Right cardiac atrium (tissue), 5 donors: ENCODE measurements around the gene PTPA. TPM values are rescaled to one million over a fixed set of nuclear protein-coding genes. Genes with fewer than 3 reads are reported as not detected.
A peak's percentile ranks its signal among the peaks of the same experiment; 100 is the strongest.

Experiments
- ATAC-seq, 2 donors: fragments of 200-7000 bp; cut with Tn5 transposase; one replicate each; pipeline versions ENCODE4 v1.8.0 to v1.9.1; 2020; ENCODE audit warnings: moderate library complexity in 2 of 2, mild to moderate bottlenecking in 1 of 2
- DNase-seq, 3 donors: peaks; one replicate each; pipeline ENCODE4 v3.0.0-alpha.2; 2020
- H3K27ac ChIP-seq: one replicate; pipeline ENCODE4 v1.5.1; 2013; ENCODE audit warnings: mild to moderate bottlenecking, low read length, control low read depth, moderate library complexity
- H3K27me3 ChIP-seq: one replicate; pipeline ENCODE4 v1.6.1; 2013; ENCODE audit not compliant: control insufficient read depth, insufficient read depth
- H3K4me1 ChIP-seq: one replicate; pipeline ENCODE4 v1.6.1; 2013; ENCODE audit warnings: low read length; ENCODE audit not compliant: control insufficient read depth, insufficient read depth
- H3K4me3 ChIP-seq: one replicate; pipeline ENCODE4 v1.5.1; 2013; ENCODE audit warnings: low read length, control low read depth
- H3K9me3 ChIP-seq: one replicate; pipeline ENCODE4 v1.6.1; 2013; ENCODE audit warnings: low read length; ENCODE audit not compliant: control insufficient read depth
- WGBS: extraction: QIAGEN DNeasy Blood & Tissue Kit; methylation state at CpG from one replicate; pipeline ENCODE4 v1.1.7; 2013; 5-methylcytosine and 5-hydroxymethylcytosine counted together
- intact Hi-C, 4 donors: fragments of 100-400 bp; cut with DNase I; formaldehyde crosslinking; loops; one replicate each; pipeline versions ENCODE4 v1.11.0 to v1.14.0; 2022 to 2023
- polyA plus RNA-seq: library from polyadenylated mRNA; stranded (reverse); fragments of 200-250 nt; gene quantifications from one replicate; pipeline ENCODE4 v1.2.3, GENCODE V29; 2013
- total RNA-seq, 4 donors: library from RNA; stranded (reverse); fragmentation: NEBNext Ultra II Directional; extraction: Animal tissue kit (Norgen Biotek cat#: 25700); gene quantifications; one replicate each; pipeline ENCODE4 v1.2.1, GENCODE V29; 2021
- donor health status: healthy with polysubstance abuse.
- donor health status: DM: no; HTN: yes; CAD: no.
- donor health status: DM: no; HTN: no; CAD: no.
- donor health status: DM: no; HTN: yes; CAD: no; lungs with severe emphysema.
- donor health status: DM: yes; HTN: yes; CAD: no.

Gene PTPA
- total and polyA plus RNA-seq, 5 donors: 115 to 170 (median 147) TPM

DNA sequence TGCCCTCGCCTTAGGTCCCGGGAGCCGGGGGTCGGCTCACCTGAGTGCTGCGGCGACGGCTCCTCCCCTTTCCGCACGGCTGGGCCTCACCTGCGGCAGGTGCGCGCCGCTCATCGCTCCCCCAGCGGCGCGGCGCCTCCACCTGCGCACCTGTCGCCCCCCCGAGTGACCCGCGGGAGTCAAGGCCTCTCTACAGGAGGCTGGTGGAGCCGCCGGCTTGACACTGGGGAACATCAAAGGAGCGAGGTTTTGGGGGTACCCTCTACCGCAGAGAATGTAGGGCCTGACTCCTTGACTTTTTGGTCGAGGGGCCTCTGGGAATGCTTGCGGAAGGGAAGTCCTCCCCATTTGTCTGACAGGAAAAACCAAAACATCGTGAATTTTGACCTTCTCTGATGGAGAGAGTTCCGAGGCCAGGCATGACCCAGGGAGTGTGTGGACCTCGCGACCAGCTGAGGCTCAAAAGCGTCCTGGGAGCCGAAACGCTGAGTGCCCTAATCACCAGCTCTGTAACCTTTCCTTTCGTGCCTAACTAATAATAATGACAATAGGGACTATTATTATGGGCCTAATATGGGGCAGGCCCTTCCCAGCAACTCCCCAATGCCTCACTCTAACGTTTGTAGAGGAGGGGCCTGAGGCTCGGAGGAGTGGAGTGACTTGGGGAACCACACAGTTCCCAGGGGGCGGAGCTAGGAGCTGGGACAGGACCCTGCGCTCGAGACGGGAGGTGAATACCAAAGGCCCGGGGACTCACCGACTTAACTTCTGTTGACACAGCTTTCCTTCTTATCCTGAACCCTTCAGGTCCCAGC is 67.6 kb downstream of the PTPA start:
- Histone ChIP-seq H3K27me3 (no peaks in the 10 kb centered on the region), H3K4me1 (no peaks in the 10 kb centered on the region), H3K9me3 (no peaks in the 10 kb centered on the region), H3K27ac (no peak overlapping the region), H3K4me3 (no peak overlapping the region)
- 22% methylated on average over 45 of the region's 45 CpGs for WGBS
- DNase-seq (peak in 2 of 3 donors; percentile 50 to 56), ATAC-seq (no peak)
- intact Hi-C loops: loop anchor here (5.0 to 10.0 kb wide), 6 partner anchors 41 to 436 kb away; no protein-coding TSS in a partner anchor

DNA sequence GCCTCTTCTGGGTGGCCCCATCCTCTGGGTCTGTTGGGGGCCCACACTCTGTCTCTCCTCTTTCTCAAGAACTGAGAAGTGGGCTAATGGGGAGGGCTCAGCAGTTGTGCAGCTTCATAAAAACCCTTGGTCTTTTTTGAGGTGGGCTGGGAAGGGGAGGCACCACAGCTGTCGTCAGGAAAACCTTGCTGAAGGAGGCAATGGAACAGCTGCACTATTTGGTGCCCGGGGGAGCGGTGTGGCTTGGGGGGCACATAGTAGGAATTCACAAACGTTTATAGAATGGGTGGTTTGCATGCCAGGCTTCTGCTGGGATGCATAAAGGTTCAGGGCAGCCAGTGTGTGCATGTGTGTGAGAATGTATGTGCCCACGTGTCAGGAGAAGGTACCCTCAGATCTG is 70.0 kb downstream of the PTPA start:
- WGBS: 80% methylated on average over 5 of the region's 5 CpGs
- no peak for ATAC-seq
- intact Hi-C loops: loop anchor here in 1 of 4 donors (5.0 kb wide), 1 partner anchor 141 kb away; no protein-coding TSS in a partner anchor

DNA sequence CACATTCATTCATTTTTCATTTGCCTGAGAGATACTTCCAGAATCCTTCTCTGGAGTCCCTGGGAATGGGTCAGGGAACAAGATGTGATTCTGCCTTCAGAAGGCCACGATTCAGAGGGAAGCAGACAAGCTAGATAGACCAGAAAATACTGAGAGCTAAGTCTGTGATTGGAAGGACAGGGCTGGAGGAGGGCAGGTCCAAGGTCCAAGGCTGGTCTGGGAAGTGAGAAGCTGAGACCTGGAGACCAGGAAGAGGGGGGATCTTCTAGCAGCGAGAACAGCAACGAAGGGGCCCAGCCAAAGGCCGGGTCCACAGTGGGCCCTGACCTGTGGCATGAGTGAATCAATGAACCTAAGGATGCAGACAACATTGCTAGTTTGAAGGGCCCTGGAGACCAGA is 70.9 kb downstream of the PTPA start:
- Histone ChIP-seq H3K27me3 (no peaks in the 10 kb centered on the region), H3K27ac (no peak overlapping the region), H3K9me3 (no peaks in the 10 kb centered on the region), H3K4me1 (no peaks in the 10 kb centered on the region), H3K4me3 (no peak overlapping the region)
- DNase-seq (peak in 1 of 3 donors; percentile 5), ATAC-seq (no peak)
- intact Hi-C loops: loop anchor here in 1 of 4 donors (5.0 kb wide), 1 partner anchor 140 kb away; no protein-coding TSS in a partner anchor
- 92% methylated on average over 4 of the region's 4 CpGs for whole genome bisulfite sequencing

More for the DNA sequence above, 70.0 kb downstream of the PTPA start:
- H3K27ac ChIP-seq: no peak overlapping the region
- no peaks in the 10 kb centered on the region for H3K9me3 ChIP-seq
- no peaks in the 10 kb centered on the region for H3K4me1 ChIP-seq
- no peak overlapping the region for H3K4me3 ChIP-seq
- no peaks in the 10 kb centered on the region for H3K27me3 ChIP-seq
- DNase-seq: peak in 2 of 3 donors; percentile 21 to 24

DNA sequence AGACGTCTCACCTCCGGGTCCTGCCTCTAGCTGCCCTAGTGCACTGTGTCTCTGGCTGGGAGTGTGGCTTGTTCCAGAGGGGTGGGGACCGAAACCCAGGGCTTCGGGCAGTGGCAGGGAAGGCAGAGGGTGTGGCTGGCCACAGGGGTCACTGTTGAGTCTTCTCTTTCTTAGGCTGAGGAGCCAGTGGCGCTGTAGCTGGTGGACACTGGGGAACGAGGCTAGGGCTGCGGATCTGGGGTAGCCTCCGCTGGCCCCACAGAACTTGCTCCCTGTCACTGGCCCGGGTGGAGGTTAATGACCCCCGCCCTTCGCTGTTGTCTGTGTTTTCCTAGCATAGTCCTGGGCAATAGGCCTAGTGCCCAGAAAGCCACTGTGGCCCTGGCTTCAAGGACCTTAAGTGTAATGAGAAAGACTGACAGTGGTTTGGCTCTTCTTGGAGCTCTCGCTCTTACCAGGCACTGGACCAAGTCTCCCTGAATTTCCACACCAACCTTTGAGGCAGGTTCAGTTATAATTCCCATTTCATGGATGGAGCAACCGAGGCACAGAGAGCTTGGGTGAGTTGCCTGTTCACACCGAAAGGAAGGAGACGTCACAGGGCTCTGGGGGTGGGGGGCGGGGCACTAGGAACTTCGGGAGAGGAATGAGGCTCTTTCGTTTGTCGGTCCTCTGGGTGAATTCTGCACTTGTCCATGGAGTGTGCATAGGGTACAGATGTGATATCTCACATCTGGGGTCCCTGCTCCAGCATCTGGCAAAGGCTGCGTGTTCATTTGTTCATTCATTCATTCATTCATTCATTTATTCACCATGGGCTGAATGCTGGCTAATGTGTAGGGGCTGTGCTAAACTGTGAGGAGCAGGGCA is 71.6 kb downstream of the PTPA start:
- WGBS: 66% methylated on average over 20 of the region's 20 CpGs
- peak; percentile 58 to 79 (median 76) for DNase-seq

DNA sequence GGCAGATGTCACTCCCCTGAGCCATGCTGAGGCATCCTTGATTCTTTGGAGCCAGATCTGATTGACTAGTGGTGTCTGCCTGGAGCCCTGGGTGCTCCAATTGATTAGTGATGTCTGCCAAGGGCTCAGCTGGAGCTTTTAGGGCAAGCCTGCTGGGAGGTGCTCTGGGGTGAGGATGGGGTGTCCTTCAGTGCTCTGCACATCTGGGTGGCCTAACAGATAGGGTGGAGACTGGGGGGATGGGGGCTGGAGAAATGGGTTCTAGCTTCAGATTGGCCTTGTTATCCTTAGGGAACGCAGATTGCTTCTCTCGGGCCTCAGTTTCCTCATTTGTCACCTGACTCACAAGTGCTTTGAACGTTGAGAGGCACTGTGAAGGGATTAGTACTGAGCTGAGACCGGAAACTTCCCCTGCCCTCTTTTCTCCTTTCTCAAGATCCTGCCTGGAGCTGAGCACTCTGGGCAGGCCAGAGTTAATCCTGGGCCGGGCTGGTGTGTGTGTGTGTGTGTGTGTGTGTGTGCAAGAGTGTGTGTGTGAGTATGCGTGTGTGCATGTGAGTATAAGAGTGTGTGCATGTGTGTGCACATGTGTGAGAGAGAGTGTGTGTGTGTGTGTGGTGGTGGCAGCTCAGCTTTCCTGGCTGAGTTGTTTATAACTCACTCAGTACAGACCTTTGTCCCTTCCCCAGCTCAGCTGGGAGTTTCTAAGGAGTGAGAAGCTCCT is 72.4 kb downstream of the PTPA start:
- ATAC-seq: no peak
- WGBS: 63% methylated on average over 6 of the region's 6 CpGs
- Histone ChIP-seq H3K4me3 (no peak overlapping the region), H3K9me3 (no peaks in the 10 kb centered on the region), H3K27ac (no peak overlapping the region), H3K27me3 (no peaks in the 10 kb centered on the region), H3K4me1 (no peaks in the 10 kb centered on the region)
- peak in 1 of 3 donors; percentile 37 for DNase-seq
- intact Hi-C loops: loop anchor here in 1 of 4 donors (5.0 kb wide), 1 partner anchor 139 kb away; no protein-coding TSS in a partner anchor

More for the DNA sequence above, 71.6 kb downstream of the PTPA start:
- H3K9me3 ChIP-seq: no peaks in the 10 kb centered on the region
- ATAC-seq: peak; percentile 2 to 11
- no peak overlapping the region for H3K4me3 ChIP-seq
- H3K4me1 ChIP-seq: no peaks in the 10 kb centered on the region
- H3K27ac ChIP-seq: no peak overlapping the region
- no peaks in the 10 kb centered on the region for H3K27me3 ChIP-seq
- intact Hi-C loops: loop anchor here in 1 of 4 donors (5.0 kb wide), 1 partner anchor 139 kb away; no protein-coding TSS in a partner anchor

DNA sequence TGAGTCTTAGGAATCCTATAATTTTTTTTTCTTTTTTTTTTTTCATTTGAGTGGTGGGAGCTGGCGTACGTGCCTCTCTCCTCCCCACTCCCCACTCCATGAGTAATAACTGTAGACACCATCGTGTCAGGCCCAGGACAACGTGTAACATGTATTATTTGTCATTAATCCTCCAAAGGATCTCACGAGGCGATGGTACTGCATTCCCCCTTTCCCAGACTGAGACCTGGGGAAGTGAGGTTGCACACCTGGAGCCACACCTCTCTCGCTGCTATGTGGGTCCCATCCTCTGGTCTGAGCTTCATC is 73.0 kb downstream of the PTPA start:
- Histone ChIP-seq H3K4me1 (no peaks in the 10 kb centered on the region), H3K27ac (no peak overlapping the region), H3K9me3 (no peaks in the 10 kb centered on the region), H3K27me3 (no peaks in the 10 kb centered on the region), H3K4me3 (no peak overlapping the region)
- intact Hi-C loops: loop anchor here in 1 of 4 donors (5.0 kb wide), 1 partner anchor 138 kb away; no protein-coding TSS in a partner anchor
- ATAC-seq (no peak), DNase-seq (no peak)
- 78% methylated on average over 7 of the region's 7 CpGs for WGBS

DNA sequence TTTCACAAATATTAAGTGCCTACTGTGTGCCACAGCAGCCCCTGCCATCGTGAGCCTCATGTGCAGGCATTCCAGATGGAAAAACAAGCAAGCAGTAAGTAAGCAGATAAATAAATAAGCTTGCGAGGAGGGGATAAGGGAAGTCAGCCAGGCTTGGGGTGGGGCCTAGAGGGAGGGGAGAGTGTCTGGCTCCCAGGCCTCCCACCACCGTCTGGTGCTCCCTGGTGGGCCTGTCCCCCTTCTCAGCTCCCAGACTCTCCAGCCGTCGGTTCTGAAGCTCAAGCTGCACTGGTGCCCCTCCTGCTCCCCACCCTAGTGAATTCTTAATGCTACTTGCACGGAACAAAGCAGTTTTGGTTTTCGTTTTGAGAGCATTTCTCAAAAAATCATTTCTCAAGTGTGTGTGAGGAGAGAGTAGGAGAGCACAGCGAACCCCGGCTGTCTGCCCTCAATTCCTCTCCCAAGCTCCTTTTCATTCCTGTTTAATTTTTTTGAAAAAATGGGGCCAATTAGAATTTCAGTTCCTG is 73.4 kb downstream of the PTPA start:
- intact Hi-C loops: loop anchor here in 1 of 4 donors (5.0 kb wide), 1 partner anchor 138 kb away; no protein-coding TSS in a partner anchor

DNA sequence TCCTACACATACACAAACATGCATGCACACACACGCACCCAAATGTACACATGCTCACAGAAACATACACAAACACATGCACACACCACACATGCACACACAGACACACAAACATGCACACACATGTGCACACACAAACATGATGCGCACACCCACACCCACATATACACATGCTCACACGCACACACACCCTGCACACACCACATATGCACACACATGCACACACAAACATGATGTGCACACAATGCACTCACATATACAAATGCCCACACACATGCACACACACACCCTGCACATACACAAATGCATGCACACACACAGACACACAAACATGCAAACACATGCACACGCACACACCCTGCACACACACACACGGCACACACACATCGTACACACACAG is 74.2 kb downstream of the PTPA start:
- H3K9me3 ChIP-seq: no peaks in the 10 kb centered on the region
- H3K4me3 ChIP-seq: no peak overlapping the region
- DNase-seq: peak in 1 of 3 donors; percentile 6
- ATAC-seq: no peak
- H3K27ac ChIP-seq: no peak overlapping the region
- WGBS: 95% methylated on average over 6 of the region's 6 CpGs
- no peaks in the 10 kb centered on the region for H3K27me3 ChIP-seq
- intact Hi-C loops: no loop called here
- H3K4me1 ChIP-seq: no peaks in the 10 kb centered on the region

More for the DNA sequence above, 73.4 kb downstream of the PTPA start:
- peak in 2 of 3 donors; percentile 45 to 48 for DNase-seq
- Histone ChIP-seq H3K27ac (no peak overlapping the region), H3K4me3 (no peak overlapping the region), H3K27me3 (no peaks in the 10 kb centered on the region), H3K4me1 (no peaks in the 10 kb centered on the region), H3K9me3 (no peaks in the 10 kb centered on the region)
- 55% methylated on average over 9 of the region's 9 CpGs for WGBS
- ATAC-seq: no peak

DNA sequence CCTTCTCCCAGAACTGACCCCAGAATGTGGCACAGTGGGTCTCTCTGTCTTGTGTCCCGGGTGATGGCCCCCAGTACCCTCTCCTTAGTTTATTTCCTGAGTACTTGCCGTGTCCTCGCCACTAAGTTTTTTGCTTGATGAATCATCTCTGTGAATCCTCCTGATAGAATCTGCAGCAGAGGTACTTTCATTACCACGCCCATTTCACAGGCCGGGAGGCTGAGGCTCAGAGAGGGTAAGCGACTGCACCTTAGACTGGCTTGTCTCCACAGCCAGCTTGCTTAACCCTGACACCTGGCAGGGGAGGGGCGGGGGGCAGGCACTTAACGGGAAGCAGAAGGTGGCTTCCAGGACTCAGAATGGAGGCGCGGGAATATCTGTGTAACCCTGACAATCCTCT is 74.8 kb downstream of the PTPA start:
- WGBS: 84% methylated on average over 10 of the region's 10 CpGs
- Histone ChIP-seq H3K9me3 (no peaks in the 10 kb centered on the region), H3K27me3 (no peaks in the 10 kb centered on the region), H3K27ac (no peak overlapping the region), H3K4me3 (no peak overlapping the region), H3K4me1 (no peaks in the 10 kb centered on the region)
- ATAC-seq (no peak), DNase-seq (peak in 2 of 3 donors; percentile 6 to 32)
- intact Hi-C loops: no loop called here

DNA sequence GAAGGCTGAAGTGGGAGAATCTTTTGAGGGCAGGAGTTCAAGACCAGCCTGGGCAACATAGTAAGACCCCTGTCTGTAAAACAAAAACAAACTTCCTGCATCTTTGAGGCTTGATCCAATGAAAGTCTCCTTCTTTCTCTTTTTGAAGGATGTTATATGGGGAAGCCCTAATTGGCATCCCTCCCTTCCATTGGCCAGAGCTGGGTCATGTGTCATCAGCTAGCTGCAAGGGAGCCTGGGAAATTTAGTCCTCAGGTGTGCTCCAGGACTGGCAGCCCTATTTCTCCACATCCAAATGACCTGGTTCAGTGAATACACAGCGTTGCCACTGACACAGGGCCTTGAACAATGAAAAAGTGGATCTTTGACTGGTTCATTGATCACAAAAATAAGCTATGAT is 75.8 kb downstream of the PTPA start:
- ATAC-seq (no peak), DNase-seq (no peak)
- intact Hi-C loops: no loop called here
- WGBS: 80% methylated on average over 1 of the region's 1 CpG
- Histone ChIP-seq H3K27ac (no peak overlapping the region), H3K4me3 (no peak overlapping the region), H3K9me3 (no peaks in the 10 kb centered on the region), H3K4me1 (no peaks in the 10 kb centered on the region), H3K27me3 (no peaks in the 10 kb centered on the region)
